GM19023 (cell line): ENCODE data around the gene NUDT3.

Experiments
- ATAC-seq: cut with Tn5 transposase; IDR thresholded peaks from one replicate; pipeline ENCODE4 v1.9.1; 2021; ENCODE audit warnings: mild to moderate bottlenecking, moderate library complexity; ENCODE audit not compliant: unreplicated experiment

The NUDT3 gene

DNA sequence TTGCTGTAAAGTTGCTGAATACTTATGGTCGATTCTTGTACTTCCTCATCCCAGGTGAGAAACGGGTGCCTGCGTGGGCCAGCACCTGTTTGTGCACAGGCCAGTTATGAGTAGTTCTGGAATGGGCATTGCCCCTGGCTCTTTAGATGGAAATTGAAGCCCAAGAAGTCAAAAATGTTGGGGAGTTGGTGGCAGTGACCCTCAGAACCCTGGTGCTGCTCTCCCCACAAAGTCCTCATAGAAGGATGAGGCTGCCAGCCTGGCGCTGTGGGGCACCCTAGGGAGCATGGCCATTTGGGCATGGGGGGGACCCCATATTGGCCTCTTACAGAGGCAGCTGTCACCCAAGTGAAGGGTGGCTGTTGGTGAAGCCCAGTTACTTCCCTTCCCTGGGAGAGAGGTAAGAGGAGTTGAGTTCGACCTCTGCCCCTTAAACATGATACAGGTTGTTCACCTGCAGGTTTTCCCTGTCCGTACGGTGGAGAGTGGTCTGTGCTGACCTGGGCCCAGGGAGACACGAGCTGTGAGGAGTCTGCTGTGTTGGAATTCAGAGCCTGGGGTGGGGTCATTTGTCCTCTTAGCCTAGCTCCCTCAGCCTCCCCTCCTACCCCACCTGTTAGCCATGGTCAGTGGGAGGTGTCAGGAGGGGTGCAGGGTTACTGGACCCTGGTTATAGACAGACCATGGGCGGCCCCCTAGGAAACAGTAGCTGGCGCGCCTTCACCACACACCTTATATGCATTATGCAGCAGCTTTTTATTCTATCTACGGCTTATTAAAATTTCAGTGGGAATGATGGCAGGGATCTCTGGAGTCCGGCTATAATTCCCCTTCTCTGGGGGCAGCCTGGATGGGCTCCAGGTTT lies 150.9 kb downstream of the NUDT3 start:
- ATAC-seq, result no peak

DNA sequence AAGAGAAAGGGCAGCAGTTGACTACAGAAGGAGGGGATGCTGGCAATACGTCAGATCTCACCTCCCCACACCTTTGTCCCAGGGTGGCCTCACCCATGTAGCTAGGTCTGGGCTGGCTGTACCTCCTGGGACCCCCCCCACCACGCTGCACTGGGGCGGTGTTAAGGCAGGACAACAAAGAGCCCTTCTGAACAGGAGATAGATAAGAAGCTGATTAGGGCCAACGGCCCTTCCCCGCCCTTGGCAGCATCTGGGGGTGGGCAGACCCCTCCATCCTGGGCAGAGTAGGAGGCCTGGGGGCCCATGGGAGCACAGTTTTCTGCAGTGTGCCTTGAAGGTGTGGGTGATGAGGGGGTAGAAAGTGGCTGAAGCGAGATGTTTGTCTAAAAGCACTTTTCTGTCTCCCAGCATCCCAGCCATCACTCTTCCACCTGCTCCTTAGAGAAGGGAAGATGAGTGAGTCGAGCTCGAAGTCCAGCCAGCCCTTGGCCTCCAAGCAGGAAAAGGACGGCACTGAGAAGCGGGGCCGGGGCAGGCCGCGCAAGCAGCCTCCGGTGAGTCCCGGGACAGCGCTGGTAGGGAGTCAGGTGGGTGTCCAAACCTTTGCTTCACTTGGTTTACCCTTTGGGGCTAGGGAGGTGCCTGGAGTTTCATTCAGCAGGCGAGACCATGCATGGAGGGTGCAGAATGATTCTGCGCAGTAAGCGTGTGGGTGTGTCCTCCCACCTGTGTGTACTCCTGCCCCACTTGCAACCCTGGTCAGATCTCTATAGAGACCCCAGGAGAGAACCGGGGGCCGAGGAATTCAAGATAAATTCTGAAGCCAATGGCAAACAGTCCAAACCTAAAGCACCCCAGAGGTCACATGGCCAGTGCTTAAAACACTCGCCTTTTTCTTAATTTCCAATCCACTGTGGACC lies 151.9 kb downstream of the NUDT3 start:
- ATAC-seq, result no peak

DNA sequence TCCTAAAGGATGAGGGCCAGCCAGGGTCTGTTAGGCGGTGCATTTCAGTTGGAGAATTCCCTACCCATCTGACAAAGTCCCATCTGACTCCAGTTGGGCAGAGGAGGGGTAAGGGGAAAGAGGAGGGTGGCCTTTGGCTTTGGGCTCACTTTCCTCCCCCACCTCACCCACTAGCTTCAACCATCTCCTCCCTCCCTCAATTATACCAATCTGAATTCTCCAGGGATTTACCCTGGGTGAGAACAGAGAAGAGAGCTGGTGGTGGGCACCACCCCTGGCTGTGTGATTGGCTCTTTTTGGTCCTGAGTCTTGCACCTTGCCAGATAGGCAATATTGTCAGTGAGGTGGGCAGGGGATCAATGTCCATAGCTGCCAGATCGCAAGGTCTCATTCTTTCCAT lies 152.6 kb downstream of the NUDT3 start:
- no peak for ATAC-seq

DNA sequence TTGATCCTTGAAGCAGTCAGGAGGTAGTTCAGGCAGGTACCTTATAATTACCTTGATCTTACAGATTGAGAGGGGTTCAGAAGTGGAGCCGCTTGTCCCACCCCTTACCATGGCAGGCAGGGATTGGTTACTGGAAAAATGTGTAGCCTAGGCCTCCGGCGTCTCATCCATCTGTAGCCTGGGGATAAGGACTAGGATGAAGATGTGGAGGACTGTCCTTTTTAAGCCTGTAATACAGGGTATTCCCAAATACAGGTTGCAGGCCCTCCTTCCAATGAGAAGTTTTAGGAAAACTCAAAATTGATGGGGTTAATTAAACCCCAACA lies 153.0 kb downstream of the NUDT3 start:
- ATAC-seq, result no peak

DNA sequence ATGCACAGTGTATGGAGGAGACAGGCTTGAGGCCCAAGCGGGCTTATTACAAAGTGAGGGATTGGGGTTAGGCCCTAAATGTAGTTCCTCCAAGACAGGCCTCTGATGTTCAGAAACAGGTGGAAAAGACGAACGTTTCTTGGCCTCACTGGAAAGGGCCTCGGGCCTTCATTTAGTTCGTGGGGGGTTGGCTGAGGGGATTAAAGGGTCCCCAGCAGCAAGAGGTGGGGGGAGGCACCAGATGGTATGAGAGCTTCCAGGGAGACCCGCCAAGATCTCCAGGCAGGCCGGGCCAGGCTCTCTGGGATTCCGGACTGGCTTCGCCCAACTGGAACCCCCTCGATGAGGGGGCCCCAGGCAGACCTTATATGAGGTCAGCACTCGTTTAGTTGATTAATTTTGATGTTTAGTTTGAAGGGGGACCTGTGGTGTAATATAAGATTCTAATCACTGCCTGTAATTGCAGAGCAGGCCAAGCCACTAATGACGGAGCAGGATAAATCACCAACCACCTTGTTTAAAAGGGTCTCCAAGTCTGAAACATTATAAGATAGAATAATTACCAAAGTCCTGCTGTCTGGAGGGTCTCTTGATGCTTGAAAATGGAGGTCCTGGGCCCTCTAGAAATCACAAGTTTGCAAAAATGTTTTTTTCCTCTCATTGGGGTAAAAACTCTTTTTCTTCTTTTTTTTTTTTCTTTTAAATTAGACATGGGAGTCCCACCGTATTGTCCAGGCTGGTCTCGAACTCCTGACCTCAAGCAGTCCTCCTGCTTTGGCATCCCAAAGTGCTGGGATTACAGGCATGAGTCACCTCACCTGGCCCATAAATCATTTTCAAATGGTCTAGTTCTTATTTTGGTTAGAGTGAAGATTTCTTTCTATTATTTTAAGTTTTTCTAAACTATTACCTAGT lies 153.6 kb downstream of the NUDT3 start:
- ATAC-seq, result no peak

DNA sequence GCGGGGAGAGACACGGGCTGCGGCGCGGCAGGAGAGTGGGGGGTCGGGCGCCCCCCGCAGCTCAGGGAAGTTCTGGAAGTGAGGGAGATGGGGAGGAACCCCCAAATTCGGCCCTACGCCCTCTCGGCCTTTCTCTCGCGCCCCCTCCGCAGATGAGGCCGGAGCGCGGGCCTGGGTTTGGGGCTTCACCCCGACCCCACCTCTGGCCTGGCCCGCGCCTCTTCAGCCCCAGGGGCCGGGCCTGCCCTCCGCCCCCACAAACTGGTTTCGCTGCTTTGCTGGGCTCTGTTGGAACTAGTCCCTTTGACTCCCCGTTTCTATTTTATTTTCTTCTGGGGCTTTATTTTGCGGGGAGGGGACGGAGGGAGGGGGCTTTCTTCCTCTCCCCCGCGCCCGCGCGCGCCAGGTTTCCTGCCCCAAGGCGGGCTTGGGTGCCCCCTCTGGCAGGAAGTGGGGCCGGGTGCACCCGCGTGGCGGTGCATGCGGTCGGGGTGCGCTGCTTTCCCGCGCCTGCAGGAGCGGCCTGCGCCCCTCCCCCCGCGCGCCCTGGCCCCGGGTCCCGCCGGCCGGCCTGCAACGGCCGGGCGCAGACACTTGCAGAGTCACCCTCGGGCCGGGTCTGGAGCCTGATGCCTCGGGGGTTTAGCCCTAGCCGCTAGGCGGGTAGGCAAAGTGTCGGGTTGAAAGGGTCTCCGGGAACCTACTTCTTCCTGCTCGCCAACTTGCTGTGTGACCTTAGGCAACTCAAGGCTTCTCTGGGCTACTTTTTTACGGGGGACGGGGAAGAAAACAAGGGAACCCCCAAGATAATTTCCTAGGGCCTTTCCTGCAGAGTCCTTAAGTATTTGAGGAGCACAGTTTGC lies 154.5 kb downstream of the NUDT3 start:
- ATAC-seq, result no peak

DNA sequence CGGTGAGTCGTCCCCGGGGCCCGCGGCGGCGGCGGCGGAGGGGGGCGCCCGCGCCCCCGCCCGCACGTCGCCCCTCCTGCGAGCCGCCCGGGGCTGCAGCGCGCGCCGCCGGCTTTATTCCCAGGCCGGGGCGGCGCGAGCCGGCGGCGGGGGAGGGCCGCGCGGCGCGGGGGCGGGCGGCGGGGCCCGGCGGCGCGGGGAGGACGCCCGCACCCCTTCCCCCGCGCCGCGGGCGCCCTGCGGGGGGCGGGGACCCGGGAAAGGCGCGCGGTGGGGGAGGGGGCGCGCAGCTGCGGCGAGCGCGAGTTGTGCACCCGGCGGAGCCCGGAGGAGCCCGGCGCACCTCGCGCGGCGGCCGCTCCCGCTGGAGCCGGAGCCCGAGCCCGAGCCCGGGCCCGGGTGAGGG lies 155.2 kb downstream of the NUDT3 start:
- peak; percentile 6 for ATAC-seq

DNA sequence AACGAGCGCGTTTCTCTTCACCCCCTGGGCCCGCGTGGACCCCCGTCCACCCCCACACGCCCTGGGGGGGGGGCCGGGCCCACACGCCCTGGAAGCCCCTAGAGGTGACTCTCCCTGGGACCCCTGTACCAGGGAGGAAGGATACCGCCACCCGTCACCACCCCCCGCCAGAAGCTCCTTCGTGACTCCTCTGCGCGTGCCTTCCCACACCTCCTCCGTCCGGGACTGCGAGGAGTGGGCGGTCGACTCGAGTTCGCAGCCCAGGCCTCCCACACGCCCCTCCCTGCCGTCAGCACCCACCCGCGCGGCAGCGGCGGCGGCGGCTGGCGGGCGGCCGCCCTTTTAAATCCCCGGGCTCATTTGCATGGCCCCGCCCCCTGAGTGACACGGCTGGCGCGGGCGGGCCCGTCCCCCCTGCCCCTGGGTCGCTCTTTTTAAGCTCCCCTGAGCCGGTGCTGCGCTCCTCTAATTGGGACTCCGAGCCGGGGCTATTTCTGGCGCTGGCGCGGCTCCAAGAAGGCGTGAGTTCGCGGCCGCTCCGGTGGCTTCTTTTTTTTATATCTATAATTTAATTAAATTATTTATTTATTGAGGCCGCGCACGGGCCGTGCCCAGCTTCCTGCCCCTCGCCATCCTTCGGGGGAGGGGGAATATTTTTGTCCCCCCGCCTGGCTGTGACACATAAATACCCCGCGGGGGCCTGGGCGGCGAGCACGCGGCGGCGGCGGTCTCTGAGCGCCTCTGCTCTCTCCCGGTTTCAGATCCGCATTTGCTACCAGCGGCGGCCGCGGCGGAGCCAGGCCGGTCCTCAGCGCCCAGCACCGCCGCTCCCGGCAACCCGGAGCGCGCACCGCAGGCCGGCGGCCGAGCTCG lies 155.8 kb downstream of the NUDT3 start, which contains the start of gene HMGA1:
TSS of gene HMGA1 (plus strand) at position 431 of the 873 bp plus-strand sequence. CDS start 3,908 bp downstream, outside the sequence.
- peak; percentile 55 for ATAC-seq

DNA sequence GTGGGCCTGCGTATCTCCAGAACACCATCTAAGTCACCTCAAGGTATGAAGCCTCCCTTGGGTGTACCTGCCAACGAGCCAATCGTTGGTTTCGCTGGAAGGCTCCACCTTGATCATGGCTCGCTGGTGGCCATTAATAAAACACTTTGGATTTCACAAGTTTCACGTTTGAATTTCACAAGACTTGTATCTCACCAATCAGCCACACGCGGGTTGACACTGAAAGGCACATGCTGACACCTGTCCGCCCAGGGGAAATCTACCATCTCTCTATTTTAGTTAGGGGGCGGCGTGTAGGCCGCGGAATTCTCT lies 156.4 kb downstream of the NUDT3 start:
- ATAC-seq, result peak; percentile 6

DNA sequence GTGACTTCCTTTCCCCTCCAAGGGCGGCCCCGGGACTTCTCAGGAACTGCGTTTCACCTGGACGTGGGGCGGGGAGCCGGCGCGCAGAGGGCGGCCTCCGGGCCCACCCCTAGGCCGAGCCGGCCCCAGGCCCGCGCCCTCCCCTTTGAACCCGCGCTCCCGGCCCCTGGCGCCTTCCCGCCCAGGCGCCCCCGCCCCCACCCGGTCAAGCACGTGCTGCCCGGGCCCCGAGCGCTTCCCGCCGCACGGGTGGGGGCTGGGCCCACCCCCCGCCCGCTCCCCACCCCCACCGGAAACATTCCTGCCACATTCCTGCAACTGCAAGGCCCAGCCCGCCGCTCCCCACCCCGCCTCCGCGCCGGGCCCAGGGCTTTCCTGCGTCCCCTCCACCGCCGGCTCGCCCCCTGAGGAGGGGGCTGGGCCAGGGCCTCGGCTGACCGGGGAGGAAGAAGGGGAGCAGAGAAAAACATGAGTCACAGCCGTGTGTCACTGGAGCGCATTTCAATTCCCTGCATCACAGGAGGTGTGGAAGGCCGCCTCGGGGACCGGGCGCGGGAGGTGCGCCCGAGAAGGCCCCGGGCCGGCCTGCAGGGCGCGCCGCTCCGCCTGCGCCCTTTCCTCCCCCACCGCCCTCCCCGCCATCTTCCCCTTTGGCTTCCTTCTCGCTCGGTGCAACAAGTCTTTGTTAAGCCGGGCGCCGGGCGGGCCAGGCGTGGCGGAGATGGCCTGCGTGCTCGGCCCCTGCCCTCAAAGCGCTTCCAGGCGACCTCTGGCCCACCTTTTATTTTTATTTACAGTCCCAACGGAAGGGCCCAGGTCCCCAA lies 156.9 kb downstream of the NUDT3 start:
- ATAC-seq, result no peak

DNA sequence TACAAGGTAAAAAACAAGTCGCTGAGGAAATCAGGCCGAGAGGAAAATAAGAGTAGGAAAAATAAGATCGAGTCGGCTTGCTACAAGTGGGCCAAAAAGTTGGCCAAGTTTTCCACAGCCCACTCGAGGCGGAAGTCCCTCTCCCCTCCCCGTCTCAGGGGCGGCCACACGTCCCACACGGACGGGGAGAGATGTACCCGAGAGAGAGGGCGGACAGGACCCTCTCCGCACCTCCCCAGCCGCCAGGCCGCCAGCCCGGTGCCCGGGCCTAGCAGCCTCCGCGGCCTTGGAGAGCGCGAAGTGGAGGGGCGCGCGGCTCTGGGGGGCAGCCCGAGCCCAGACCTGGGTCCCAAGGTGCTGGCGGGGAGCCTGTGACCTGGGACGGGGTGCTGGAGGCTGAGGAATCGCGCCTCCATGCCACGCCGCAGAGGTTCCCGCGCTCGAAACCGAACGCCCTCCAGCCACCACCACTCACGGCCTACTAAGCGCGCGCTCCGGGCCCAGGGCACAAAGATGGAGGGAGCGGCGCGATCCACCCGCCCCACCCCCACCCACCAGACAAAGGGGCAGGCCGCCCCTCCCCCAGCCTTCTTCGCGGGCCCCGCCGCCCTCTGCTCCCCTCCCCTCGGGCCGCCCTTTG lies 157.7 kb downstream of the NUDT3 start:
- ATAC-seq, result no peak

DNA sequence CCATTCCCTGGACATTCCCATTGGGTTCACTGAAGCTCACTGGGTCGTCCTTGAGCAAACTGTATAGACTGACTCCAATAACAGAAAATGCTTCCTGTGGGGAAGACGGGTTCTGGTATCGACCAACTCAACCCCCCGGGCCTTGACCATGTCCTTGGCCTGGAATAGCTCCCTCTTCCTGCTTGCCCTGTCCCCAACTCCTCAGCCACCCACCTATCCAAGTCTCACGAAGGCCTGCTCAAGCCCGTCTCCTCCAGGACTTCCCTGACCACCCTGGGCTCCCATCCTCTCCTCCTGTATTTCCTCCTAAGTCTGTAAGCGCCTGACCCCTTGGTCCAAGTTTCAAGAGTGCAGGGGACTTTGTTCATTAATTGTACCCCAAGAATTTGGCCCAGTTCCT lies 158.6 kb downstream of the NUDT3 start:
- no peak for ATAC-seq

DNA sequence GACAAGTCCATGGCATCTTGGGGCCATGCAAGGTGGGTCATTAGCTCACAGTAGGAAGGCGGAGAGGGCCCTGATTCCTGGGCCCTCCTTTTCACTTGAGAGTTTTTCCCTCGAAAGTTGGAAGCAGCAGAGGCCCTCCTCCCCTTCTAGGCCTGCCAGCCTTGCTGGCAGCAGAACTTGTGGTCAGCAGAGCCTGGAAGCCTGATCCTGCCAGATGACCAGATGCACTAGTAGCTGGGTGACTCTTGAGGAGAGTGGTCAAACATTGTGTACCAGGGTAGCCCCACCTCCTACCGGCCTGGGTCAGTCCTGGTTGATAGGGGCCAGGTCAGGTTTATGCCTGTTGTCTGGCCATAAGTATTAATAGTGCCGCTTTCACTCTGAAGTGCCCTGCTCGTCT lies 159.6 kb downstream of the NUDT3 start:
- no peak for ATAC-seq

DNA sequence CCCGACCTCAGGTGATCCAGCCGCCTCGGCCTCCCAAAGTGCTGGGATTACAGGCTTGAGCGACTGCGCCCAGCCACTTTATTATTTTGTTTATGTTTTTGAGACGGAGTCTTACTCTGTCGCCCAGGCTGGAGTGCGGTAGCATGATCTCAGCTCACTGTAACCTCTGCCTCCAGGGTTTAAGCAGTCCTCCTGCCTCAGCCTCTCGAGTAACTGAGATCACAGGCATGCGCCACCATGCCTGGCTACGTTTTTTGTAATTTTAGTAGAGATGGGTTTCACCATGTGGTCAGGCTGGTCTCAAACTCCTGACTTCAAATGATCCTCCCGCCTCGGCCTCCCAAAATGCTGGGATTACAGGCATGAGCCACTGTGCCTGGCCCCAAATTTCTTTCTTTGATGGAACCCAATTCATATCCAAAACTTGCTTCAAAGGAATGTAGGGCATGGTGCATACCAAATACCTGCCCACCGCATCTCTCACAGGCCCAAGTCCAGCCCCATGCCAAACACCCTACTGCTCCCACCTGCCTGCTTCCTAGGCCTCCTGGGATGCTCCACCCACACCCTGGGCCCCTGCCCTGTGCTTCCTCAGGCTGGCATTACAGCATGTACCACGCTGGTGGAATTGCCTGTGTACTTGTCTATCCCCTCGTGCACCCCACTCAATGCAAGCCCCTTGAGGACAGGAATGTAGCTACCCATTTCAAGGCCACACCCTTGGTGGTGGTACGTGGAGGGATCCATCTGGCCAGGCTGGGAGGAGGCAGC lies 160.7 kb downstream of the NUDT3 start:
- no peak for ATAC-seq

DNA sequence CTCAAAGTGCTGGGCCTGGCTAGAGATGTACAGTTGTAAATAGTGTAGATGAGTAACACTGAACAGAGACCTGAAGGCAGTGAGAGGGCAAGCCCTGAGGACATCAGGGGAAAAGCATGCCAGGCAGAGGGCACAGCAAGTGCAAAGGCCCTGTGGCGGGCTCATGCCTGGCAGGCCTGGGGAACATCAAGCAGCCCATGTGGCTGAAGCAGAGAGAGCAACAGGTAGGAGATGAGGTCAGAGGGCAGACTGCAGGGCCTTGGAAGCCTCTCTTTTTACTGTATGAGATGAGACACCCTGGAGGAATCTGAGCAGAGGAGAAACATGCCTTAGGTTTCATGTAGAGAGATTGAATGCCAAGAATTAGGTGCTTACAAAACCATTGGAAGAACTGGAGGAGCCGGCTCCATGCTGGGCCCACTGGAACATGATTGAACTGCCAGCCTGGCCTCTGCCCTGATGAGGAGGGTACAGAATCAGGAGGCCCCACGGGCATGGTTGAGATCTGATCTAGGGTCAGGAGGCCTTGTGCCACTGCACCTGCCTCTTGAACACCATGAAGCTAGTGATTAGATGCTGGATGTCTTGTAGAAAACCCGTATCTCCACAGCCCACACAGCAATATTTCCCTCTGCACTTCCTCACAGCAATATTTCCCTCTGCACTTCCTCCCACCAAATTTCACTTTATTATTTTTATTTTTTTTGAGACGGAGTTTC lies 161.7 kb downstream of the NUDT3 start:
- no peak for ATAC-seq

DNA sequence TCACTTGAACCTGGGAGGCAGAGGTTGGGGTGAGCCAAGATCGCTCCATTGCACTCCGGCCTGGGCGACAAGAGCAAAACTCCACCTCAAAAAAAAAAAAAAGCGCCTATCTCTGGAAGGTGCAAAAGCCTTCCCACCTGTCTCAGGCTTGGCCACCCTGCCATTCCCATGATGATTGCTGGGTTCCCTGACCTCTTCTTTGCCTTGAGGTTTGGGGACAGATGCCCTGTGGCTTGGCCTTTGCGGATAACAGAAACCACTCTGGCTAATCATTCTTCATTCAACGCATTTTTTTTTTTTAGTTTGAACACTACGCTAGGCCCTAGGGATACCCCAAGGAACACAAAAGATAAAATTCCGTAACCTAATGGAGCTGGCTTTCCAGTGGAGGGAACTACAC lies 162.6 kb downstream of the NUDT3 start:
- ATAC-seq, result no peak
